GM23338 (cell line): ENCODE results near the gene FAM181B. TPM values are rescaled to one million over a fixed set of nuclear protein-coding genes. Genes with fewer than 3 reads are reported as not detected.

Source experiments
- ATAC-seq: fragments of 200-7000 bp; cut with Tn5 transposase; 3 replicates; pipeline ENCODE4 v1.9.1; 2020
- DNase-seq: peaks from one replicate; pipeline ENCODE4 v3.0.0-alpha.2; 2015; ENCODE audit warnings: low spot score
- H2AFZ ChIP-seq: fragments of 200-600 bp; sonication (generic); 2 replicates; pipeline ENCODE4 v1.8.0; 2016; ENCODE audit warnings: antibody characterized with exemption, mild to moderate bottlenecking, moderate library complexity
- H3F3A ChIP-seq: fragments of 200-600 bp; sonication (generic); replicated peaks from 2 replicates; pipeline ENCODE4 v1.8.0; 2017; ENCODE audit warnings: antibody characterized with exemption, mixed run types, low read depth
- H3K27ac ChIP-seq: fragments of 200-600 bp; sonication (generic); 2 replicates; pipeline ENCODE4 v1.6.1; 2016; ENCODE audit warnings: low read depth
- H3K27me3 ChIP-seq: fragments of 200-600 bp; sonication (generic); 2 replicates; pipeline ENCODE4 v1.8.0; 2016; ENCODE audit warnings: mild to moderate bottlenecking, mixed run types, moderate library complexity; ENCODE audit not compliant: insufficient read depth
- H3K36me3 ChIP-seq: fragments of 200-600 bp; sonication (generic); 2 replicates; pipeline ENCODE4 v1.8.0; 2016; ENCODE audit warnings: mild to moderate bottlenecking; ENCODE audit not compliant: insufficient read depth
- H3K4me1 ChIP-seq: fragments of 200-600 bp; sonication (generic); 2 replicates; pipeline ENCODE4 v1.8.0; 2016; ENCODE audit warnings: mild to moderate bottlenecking, moderate library complexity; ENCODE audit not compliant: insufficient read depth
- H3K4me2 ChIP-seq: fragments of 200-600 bp; sonication (generic); 2 replicates; pipeline ENCODE4 v1.7.1; 2017; ENCODE audit warnings: mixed run types
- H3K4me3 ChIP-seq: fragments of 200-600 bp; sonication (generic); 2 replicates; pipeline ENCODE4 v1.6.1; 2016; ENCODE audit warnings: mixed run types
- H3K79me2 ChIP-seq: fragments of 200-600 bp; sonication (generic); replicated peaks from 2 replicates; pipeline ENCODE4 v1.8.0; 2017; ENCODE audit warnings: mild to moderate bottlenecking; ENCODE audit not compliant: insufficient read depth
- H3K9me2 ChIP-seq: fragments of 200-600 bp; sonication (generic); 2 replicates; pipeline ENCODE4 v1.8.0; 2017; ENCODE audit not compliant: insufficient read depth
- H4K20me1 ChIP-seq: fragments of 200-600 bp; sonication (generic); replicated peaks from 2 replicates; pipeline ENCODE4 v1.8.0; 2017; ENCODE audit warnings: mild to moderate bottlenecking; ENCODE audit not compliant: insufficient read depth
- H3K27ac Mint-ChIP-seq: 2 replicates; pipeline ENCODE4 v1.8.0; 2020; ENCODE audit warnings: inconsistent platforms, mild to moderate bottlenecking, moderate library complexity, mixed read lengths
- H3K27me3 Mint-ChIP-seq: 3 replicates; pipeline ENCODE4 v1.8.0; 2022; ENCODE audit warnings: low read depth, mild to moderate bottlenecking, moderate library complexity, mixed read lengths, inconsistent platforms; ENCODE audit not compliant: insufficient read depth, poor library complexity
- H3K36me3 Mint-ChIP-seq: 3 replicates; pipeline ENCODE4 v1.8.0; 2021; ENCODE audit warnings: low read depth, mild to moderate bottlenecking, inconsistent platforms, moderate library complexity, mixed read lengths
- H3K4me1 Mint-ChIP-seq: 3 replicates; pipeline ENCODE4 v1.8.0; 2020; ENCODE audit warnings: mild to moderate bottlenecking, inconsistent platforms, mixed read lengths
- H3K4me3 Mint-ChIP-seq: 3 replicates; pipeline ENCODE4 v1.8.0; 2021; ENCODE audit warnings: moderate library complexity, mild to moderate bottlenecking, inconsistent platforms, mixed read lengths
- H3K9me3 Mint-ChIP-seq: 3 replicates; pipeline ENCODE4 v1.8.0; 2020; ENCODE audit warnings: moderate library complexity, mild to moderate bottlenecking, inconsistent platforms, mixed read lengths
- EZH2 ChIP-seq: fragments of 200-600 bp; sonication (generic); IDR thresholded peaks from one replicate; pipeline ENCODE4 v1.8.0; 2017; ENCODE audit warnings: antibody characterized with exemption, mild to moderate bottlenecking, low read depth; ENCODE audit not compliant: unreplicated experiment
- EZH2phosphoT487 ChIP-seq: fragments of 200-600 bp; sonication (generic); IDR thresholded peaks from one replicate; pipeline ENCODE4 v1.8.1; 2018; ENCODE audit warnings: antibody characterized with exemption; ENCODE audit not compliant: unreplicated experiment
- REST ChIP-seq: IDR thresholded peaks from one replicate; pipeline ENCODE4 v1.6.1; 2018; ENCODE audit warnings: antibody characterized with exemption; ENCODE audit not compliant: unreplicated experiment
- STAT1 ChIP-seq: IDR thresholded peaks from one replicate; pipeline ENCODE4 v1.6.1; 2016; ENCODE audit warnings: antibody characterized with exemption; ENCODE audit not compliant: unreplicated experiment
- ZNF114 ChIP-seq: fragments of 250-450 bp; sonication (Bioruptor Pico); IDR thresholded peaks from 2 replicates; pipeline ENCODE4 v1.5.0; 2020; ENCODE audit warnings: mild to moderate bottlenecking, moderate library complexity
- ZNF462 ChIP-seq: fragments of 250-450 bp; sonication (Bioruptor Pico); IDR thresholded peaks from 2 replicates; pipeline ENCODE4 v1.5.0; 2020; ENCODE audit warnings: mild to moderate bottlenecking, moderate library complexity
- polyA plus RNA-seq: library from polyadenylated mRNA; unstranded; fragments of >200 nt; fragmentation: Nextera tagmentation; extraction: Ambion mirVana; gene quantifications from 2 replicates; pipeline ENCODE4 v1.2.1, GENCODE V29; 2016
- total RNA-seq: library from RNA; depleted of rRNA; stranded (reverse); fragments of >200 nt; shearing (Covaris generic); gene quantifications from 2 replicates; pipeline ENCODE4 v1.2.3, GENCODE V29; 2014
- TF ChIP-seq, protein P1 (sequence below), 2 experiments: fragments of 200-600 bp in 1 of 2; sonication (generic) in 1 of 2; conservative IDR thresholded peaks; 2 replicates each; pipeline versions ENCODE4 v1.5.1 to v1.6.1; 2016 to 2017; ENCODE audit warnings: antibody characterized with exemption in 2 of 2, low read depth in 2 of 2, mild to moderate bottlenecking in 2 of 2, moderate library complexity in 1 of 2
- TF ChIP-seq, protein P2 (sequence below): IDR thresholded peaks from 2 replicates; pipeline ENCODE4 v1.6.1; 2016; ENCODE audit warnings: antibody characterized with exemption

FAM181B gene
- total and polyA plus RNA-seq, 2 experiments from 2014 or later: 0.36 to 0.87 TPM

GRCh38 chr11:82763167-82763566 is 29.5 kb upstream of the FAM181B start (continued):
- no peak for TF ChIP-seq STAT1
- no peak for TF ChIP-seq EZH2
- no peak for TF ChIP-seq REST

GRCh38 chr11:82759649-82760048 is 26.0 kb upstream of the FAM181B start:
- DNase-seq (no peak), ATAC-seq (no peak)
- Histone ChIP-seq H4K20me1 (no peaks in the 10 kb centered on the region), H3F3A (no peaks in the 10 kb centered on the region), H3K36me3 (no peaks in the 10 kb centered on the region), H3K79me2 (no peaks in the 10 kb centered on the region), H3K4me2 (no peak overlapping the region), H3K27ac (no peak overlapping the region), H3K4me1 (peaks cover 11% of the 10 kb centered on the region), H2AFZ (no peak overlapping the region), H3K4me3 (no peak overlapping the region), H3K9me2 (no peaks in the 10 kb centered on the region), H3K27me3 (no peaks in the 10 kb centered on the region)
- Mint-ChIP-seq H3K36me3 (no peaks in the 10 kb centered on the region), H3K4me1 (peaks cover 6% of the 10 kb centered on the region), H3K9me3 (no peaks in the 10 kb centered on the region), H3K4me3 (no peak overlapping the region), H3K27me3 (no peaks in the 10 kb centered on the region), H3K27ac (no peak overlapping the region)
- TF ChIP-seq ZNF114 (no peak), EZH2phosphoT487 (no peak), ZNF462 (CRISPR knock-in tag) (no peak)
- TF ChIP-seq, protein P1, sequence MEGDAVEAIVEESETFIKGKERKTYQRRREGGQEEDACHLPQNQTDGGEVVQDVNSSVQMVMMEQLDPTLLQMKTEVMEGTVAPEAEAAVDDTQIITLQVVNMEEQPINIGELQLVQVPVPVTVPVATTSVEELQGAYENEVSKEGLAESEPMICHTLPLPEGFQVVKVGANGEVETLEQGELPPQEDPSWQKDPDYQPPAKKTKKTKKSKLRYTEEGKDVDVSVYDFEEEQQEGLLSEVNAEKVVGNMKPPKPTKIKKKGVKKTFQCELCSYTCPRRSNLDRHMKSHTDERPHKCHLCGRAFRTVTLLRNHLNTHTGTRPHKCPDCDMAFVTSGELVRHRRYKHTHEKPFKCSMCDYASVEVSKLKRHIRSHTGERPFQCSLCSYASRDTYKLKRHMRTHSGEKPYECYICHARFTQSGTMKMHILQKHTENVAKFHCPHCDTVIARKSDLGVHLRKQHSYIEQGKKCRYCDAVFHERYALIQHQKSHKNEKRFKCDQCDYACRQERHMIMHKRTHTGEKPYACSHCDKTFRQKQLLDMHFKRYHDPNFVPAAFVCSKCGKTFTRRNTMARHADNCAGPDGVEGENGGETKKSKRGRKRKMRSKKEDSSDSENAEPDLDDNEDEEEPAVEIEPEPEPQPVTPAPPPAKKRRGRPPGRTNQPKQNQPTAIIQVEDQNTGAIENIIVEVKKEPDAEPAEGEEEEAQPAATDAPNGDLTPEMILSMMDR (conservative IDR thresholded peaks at IDR 0.05; ENCODE audit: low read depth in 2 of 2): no peak
- TF ChIP-seq, protein P2, sequence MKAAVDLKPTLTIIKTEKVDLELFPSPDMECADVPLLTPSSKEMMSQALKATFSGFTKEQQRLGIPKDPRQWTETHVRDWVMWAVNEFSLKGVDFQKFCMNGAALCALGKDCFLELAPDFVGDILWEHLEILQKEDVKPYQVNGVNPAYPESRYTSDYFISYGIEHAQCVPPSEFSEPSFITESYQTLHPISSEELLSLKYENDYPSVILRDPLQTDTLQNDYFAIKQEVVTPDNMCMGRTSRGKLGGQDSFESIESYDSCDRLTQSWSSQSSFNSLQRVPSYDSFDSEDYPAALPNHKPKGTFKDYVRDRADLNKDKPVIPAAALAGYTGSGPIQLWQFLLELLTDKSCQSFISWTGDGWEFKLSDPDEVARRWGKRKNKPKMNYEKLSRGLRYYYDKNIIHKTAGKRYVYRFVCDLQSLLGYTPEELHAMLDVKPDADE: no peak
